ENCODE results near the gene S1PR4. TPM values are rescaled to one million over a fixed set of nuclear protein-coding genes. Genes with fewer than 3 reads are reported as not detected.

S1PR4 gene
- total RNA-seq, 1 experiment from 2014 or later, result not detected

DNA sequence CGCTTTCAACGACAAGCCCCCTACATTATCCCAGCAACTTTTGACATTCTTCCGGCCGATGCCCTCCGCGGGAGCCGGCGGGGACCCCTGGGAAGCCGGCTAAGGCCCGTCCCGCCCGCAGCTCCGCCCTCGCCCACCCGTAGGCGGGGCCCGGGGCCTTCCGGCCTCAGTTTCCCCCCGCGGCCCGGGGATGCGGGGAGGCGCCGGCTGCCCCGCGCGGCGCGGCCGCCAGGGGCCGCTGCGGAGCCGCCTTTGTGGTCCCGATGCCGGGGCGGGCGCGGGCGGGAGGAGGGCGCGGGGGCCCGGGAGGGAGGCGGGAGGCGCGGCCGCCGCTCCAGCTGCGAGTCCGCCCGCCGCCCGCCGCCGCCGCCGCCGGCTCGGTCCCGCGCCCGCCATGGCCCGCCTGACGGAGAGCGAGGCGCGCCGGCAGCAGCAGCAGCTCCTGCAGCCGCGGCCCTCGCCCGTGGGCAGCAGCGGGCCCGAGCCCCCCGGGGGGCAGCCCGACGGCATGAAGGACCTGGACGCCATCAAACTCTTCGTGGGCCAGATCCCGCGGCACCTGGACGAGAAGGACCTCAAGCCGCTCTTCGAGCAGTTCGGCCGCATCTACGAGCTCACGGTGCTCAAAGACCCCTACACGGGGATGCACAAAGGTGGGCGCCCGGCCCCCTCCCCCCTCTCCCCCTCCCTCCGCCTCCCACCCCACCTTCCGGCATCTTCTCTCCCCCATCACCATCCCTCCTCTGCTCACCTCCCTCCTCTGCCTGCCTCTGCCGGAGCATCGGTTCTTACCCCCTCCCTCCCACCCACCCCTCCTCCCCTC lies 46.0 kb downstream of the S1PR4 start, which contains the start of gene CELF5:
Gene CELF5, plus strand, starts transcription at position 316 of the 823 bp plus-strand sequence. Its CDS starts 79 bp downstream, at position 395.
- H3K4me3 ChIP-seq (ENCODE audit: low read length), result no peak within 1 kb of the TSS
- no peaks in the 10 kb centered on the region for H3K79me2 ChIP-seq (ENCODE audit: low read length)
- H2AFZ ChIP-seq (ENCODE audit: low read length), result no peak within 1 kb of the TSS
- DNase-seq, result peak; percentile 77
- H3K27me3 ChIP-seq (ENCODE audit: low read length), result no peaks in the 10 kb centered on the region
- no peaks in the 10 kb centered on the region for H3K9me3 ChIP-seq (ENCODE audit: low read length)
- H3K4me1 ChIP-seq (ENCODE audit: low read length), result no peaks in the 10 kb centered on the region
- no peak within 1 kb of the TSS for H3K4me2 ChIP-seq (ENCODE audit: low read depth, low read length, poor library complexity, severe bottlenecking)
- H3K9me2 ChIP-seq (replicated peaks; ENCODE audit: insufficient read depth, low read length), result no peaks in the 10 kb centered on the region
- no peak within 1 kb of the TSS for H3K27ac ChIP-seq (ENCODE audit: low read length)
- no peak within 1 kb of the TSS for H3K9ac ChIP-seq (ENCODE audit: low read length)
- no peaks in the 10 kb centered on the region for H4K20me1 ChIP-seq (ENCODE audit: insufficient read depth, low read depth, low read length)
- no peaks in the 10 kb centered on the region for H3K36me3 ChIP-seq (ENCODE audit: insufficient read depth, low read length)

DNA sequence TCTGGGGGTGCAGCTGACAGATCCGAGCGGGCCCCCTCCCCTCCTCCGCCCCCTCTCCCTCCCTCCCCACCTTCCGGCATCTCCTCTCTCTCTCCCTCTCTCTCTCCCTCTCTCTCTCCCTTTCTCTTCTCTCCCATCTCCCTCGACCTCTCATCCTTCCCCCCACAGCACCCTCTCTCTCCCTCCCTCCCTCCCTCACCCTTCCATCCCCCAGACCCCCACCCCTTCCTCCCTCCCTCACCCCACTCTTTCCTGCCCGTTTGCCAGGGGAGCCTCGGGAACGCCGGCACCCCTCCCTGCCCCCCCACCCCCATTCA lies 46.6 kb downstream of the S1PR4 start:
- no peak overlapping the region for H3K9ac ChIP-seq (ENCODE audit: low read length)
- no peak overlapping the region for H3K4me2 ChIP-seq (ENCODE audit: low read depth, low read length, poor library complexity, severe bottlenecking)
- no peaks in the 10 kb centered on the region for H3K9me3 ChIP-seq (ENCODE audit: low read length)
- no peak overlapping the region for H3K4me3 ChIP-seq (ENCODE audit: low read length)
- H3K27ac ChIP-seq (ENCODE audit: low read length), result no peak overlapping the region
- H4K20me1 ChIP-seq (ENCODE audit: insufficient read depth, low read depth, low read length), result no peaks in the 10 kb centered on the region
- H3K27me3 ChIP-seq (ENCODE audit: low read length), result no peaks in the 10 kb centered on the region
- no peak for DNase-seq
- no peaks in the 10 kb centered on the region for H3K79me2 ChIP-seq (ENCODE audit: low read length)
- H3K4me1 ChIP-seq (ENCODE audit: low read length), result no peaks in the 10 kb centered on the region
- H3K9me2 ChIP-seq (replicated peaks; ENCODE audit: insufficient read depth, low read length), result no peaks in the 10 kb centered on the region
- no peaks in the 10 kb centered on the region for H3K36me3 ChIP-seq (ENCODE audit: insufficient read depth, low read length)
- H2AFZ ChIP-seq (ENCODE audit: low read length), result no peak overlapping the region

DNA sequence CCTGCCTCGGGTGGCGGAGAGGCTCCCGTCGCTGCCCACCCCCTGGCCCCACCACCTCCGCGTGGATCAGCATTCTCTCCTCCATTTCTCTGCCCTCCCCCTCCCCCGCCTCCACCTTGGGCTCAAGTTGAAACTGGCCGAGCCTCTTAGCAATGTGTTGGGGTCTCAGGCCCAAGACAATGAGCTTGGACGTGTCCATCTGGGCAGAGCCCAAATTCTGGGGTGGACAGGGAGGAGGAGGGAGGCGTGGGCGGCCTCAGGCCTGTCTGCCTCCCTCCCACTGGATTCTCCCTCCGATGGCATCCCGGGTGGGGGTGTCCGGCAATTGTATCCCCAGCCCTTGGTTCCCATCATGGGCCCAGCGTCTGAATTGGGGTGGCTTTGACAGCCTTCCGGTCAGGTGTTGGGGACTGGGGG lies 47.1 kb downstream of the S1PR4 start:
- Histone ChIP-seq H3K27ac (ENCODE audit: low read length) (no peak overlapping the region), H3K9me2 (replicated peaks; ENCODE audit: insufficient read depth, low read length) (no peaks in the 10 kb centered on the region), H3K9me3 (ENCODE audit: low read length) (no peaks in the 10 kb centered on the region), H4K20me1 (ENCODE audit: insufficient read depth, low read depth, low read length) (no peaks in the 10 kb centered on the region), H3K4me1 (ENCODE audit: low read length) (no peaks in the 10 kb centered on the region), H3K79me2 (ENCODE audit: low read length) (no peaks in the 10 kb centered on the region), H3K4me2 (ENCODE audit: low read depth, low read length, poor library complexity, severe bottlenecking) (no peak overlapping the region), H3K4me3 (ENCODE audit: low read length) (no peak overlapping the region), H3K27me3 (ENCODE audit: low read length) (no peaks in the 10 kb centered on the region), H3K9ac (ENCODE audit: low read length) (no peak overlapping the region), H2AFZ (ENCODE audit: low read length) (no peak overlapping the region), H3K36me3 (ENCODE audit: insufficient read depth, low read length) (no peaks in the 10 kb centered on the region)
- no peak for DNase-seq

DNA sequence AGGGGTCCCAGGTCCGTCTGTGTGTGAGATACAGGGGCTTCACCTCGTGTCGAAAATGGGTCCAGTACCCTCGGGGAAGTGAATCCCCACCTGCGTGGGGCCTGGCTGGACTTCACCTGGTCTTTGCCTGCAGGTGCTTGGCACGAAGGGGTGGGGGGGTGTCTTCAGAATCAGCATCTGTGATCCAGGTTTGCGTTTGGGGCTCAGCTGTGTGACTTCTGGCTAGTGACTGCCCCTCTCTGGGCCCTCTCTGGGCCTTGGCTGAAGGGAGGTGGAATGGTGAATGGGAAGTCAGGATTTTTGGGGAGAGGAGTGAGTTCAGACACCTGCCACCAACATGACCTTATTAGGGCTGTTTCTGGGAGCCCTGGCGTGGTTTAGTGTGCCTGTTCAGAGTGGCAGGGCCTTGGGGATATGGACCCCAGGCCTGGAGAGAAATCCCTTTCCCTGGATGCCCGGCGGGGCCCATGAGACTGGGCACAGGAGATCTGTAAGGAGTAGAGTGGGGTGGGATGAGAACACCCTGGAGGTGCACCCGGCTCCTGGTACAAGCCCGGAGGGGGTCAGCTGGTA lies 48.6 kb downstream of the S1PR4 start:
- no peaks in the 10 kb centered on the region for H3K9me2 ChIP-seq (replicated peaks; ENCODE audit: insufficient read depth, low read length)
- DNase-seq, result no peak
- H3K27ac ChIP-seq (ENCODE audit: low read length), result no peak overlapping the region
- H2AFZ ChIP-seq (ENCODE audit: low read length), result no peak overlapping the region
- H3K4me2 ChIP-seq (ENCODE audit: low read depth, low read length, poor library complexity, severe bottlenecking), result no peak overlapping the region
- no peak overlapping the region for H3K9ac ChIP-seq (ENCODE audit: low read length)
- H3K9me3 ChIP-seq (ENCODE audit: low read length), result no peaks in the 10 kb centered on the region
- H3K27me3 ChIP-seq (ENCODE audit: low read length), result no peaks in the 10 kb centered on the region
- H4K20me1 ChIP-seq (ENCODE audit: insufficient read depth, low read depth, low read length), result no peaks in the 10 kb centered on the region
- H3K4me1 ChIP-seq (ENCODE audit: low read length), result no peaks in the 10 kb centered on the region
- H3K79me2 ChIP-seq (ENCODE audit: low read length), result no peaks in the 10 kb centered on the region
- H3K36me3 ChIP-seq (ENCODE audit: insufficient read depth, low read length), result no peaks in the 10 kb centered on the region
- no peak overlapping the region for H3K4me3 ChIP-seq (ENCODE audit: low read length)

DNA sequence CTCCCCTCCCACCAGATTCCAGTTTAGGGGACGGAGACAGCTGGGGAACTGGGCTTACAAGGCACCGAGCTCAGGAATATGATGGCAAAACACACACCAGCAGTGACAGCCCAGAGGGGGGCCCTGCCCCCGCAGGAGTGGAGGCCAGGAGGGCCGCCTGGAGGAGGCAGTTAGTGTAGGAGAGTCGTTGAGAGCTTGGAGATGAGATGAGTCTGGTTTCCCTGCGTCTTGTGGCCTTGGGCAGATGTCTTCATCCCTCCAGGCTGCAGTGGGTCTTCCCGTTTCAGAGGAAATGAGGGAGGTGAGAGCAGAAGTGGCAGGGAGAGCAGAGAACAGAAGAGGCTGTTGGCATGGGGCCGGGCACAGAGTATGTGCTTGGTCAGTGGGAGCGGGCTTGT lies 50.8 kb downstream of the S1PR4 start:
- Histone ChIP-seq H3K36me3 (ENCODE audit: insufficient read depth, low read length) (no peaks in the 10 kb centered on the region), H3K9me3 (ENCODE audit: low read length) (no peaks in the 10 kb centered on the region), H4K20me1 (ENCODE audit: insufficient read depth, low read depth, low read length) (no peaks in the 10 kb centered on the region), H3K27me3 (ENCODE audit: low read length) (no peaks in the 10 kb centered on the region), H2AFZ (ENCODE audit: low read length) (no peak overlapping the region), H3K4me3 (ENCODE audit: low read length) (no peak overlapping the region), H3K9me2 (replicated peaks; ENCODE audit: insufficient read depth, low read length) (no peaks in the 10 kb centered on the region), H3K9ac (ENCODE audit: low read length) (no peak overlapping the region), H3K4me2 (ENCODE audit: low read depth, low read length, poor library complexity, severe bottlenecking) (no peak overlapping the region), H3K4me1 (ENCODE audit: low read length) (no peaks in the 10 kb centered on the region), H3K79me2 (ENCODE audit: low read length) (no peaks in the 10 kb centered on the region), H3K27ac (ENCODE audit: low read length) (no peak overlapping the region)
- DNase-seq, result no peak

Other genes with a start within 250 kb of the S1PR4 start
- not detected in 2 replicates for gene ZNF77, start 233.8 kb upstream of the S1PR4 start, total RNA-seq (2014; rRNA removed; shearing (Covaris generic); ENCODE audit: low replicate concordance)
- gene TLE6, start 201.2 kb upstream of the S1PR4 start, total RNA-seq (2014; rRNA removed; shearing (Covaris generic); ENCODE audit: low replicate concordance), result 3.4 and 5.0 TPM in 2 replicates
- gene TLE2, start 149.5 kb upstream of the S1PR4 start, total RNA-seq (2014; rRNA removed; shearing (Covaris generic); ENCODE audit: low replicate concordance), result not detected in 2 replicates
- gene TLE5, start 116.3 kb upstream of the S1PR4 start, total RNA-seq (2014; rRNA removed; shearing (Covaris generic); ENCODE audit: low replicate concordance), result 146 and 233 TPM in 2 replicates
- gene GNA11, start 84.4 kb upstream of the S1PR4 start, total RNA-seq (2014; rRNA removed; shearing (Covaris generic); ENCODE audit: low replicate concordance), result 0.58 and 2.6 TPM in 2 replicates
- not detected in 2 replicates for gene GNA15, start 42.7 kb upstream of the S1PR4 start, total RNA-seq (2014; rRNA removed; shearing (Covaris generic); ENCODE audit: low replicate concordance)
- 30.0 and 37.6 TPM in 2 replicates for gene NCLN, start 7.2 kb downstream of the S1PR4 start, total RNA-seq (2014; rRNA removed; shearing (Covaris generic); ENCODE audit: low replicate concordance)
- not detected in 2 replicates for gene CELF5, start 45.9 kb downstream of the S1PR4 start, total RNA-seq (2014; rRNA removed; shearing (Covaris generic); ENCODE audit: low replicate concordance)
- gene NFIC, start 187.8 kb downstream of the S1PR4 start, total RNA-seq (2014; rRNA removed; shearing (Covaris generic); ENCODE audit: low replicate concordance), result 0.82 and 4.4 TPM in 2 replicates

Data from Karpas-422 (cell line).